Measurements from ENCODE around the gene TBC1D1. TPM values are rescaled to one million over a fixed set of nuclear protein-coding genes. Genes with fewer than 3 reads are reported as not detected.

TBC1D1 gene
- total RNA-seq, 1 experiment from 2014 or later, result 89.0 TPM

GRCh38 chr4:38075370-38076152 is 184.7 kb downstream of the TBC1D1 start:
- H4K20me1 ChIP-seq (ENCODE audit: low read length), result no peaks in the 10 kb centered on the region
- H3K27me3 ChIP-seq (ENCODE audit: low read length), result no peaks in the 10 kb centered on the region
- H3F3A ChIP-seq (ENCODE audit: low read length, unreplicated experiment), result no peaks in the 10 kb centered on the region
- H3K9me2 ChIP-seq (replicated peaks; ENCODE audit: low read length), result no peaks in the 10 kb centered on the region
- H3K4me2 ChIP-seq (ENCODE audit: low read length), result no peak overlapping the region
- BruUV-seq (replicated peaks), result no TSS peak
- no peak overlapping the region for H2AFZ ChIP-seq (ENCODE audit: low read length)
- TF ChIP-seq EZH2phosphoT487 (IDR thresholded peaks at IDR 0.05; ENCODE audit: borderline replicate concordance, low read length) (no peak), EZH2 (IDR thresholded peaks at IDR 0.05; ENCODE audit: low read length, unreplicated experiment) (no peak), CTCF (conservative IDR thresholded peaks at IDR 0.05; ENCODE audit: low read depth, low read length) (no peak)
- ATAC-seq (no peak), DNase-seq (no peak)
- no peak overlapping the region for H3K27ac ChIP-seq (ENCODE audit: low read length)
- no peak overlapping the region for H3K9ac ChIP-seq (ENCODE audit: low read length)
- no peak overlapping the region for H3K4me3 ChIP-seq (ENCODE audit: low read length)
- H3K9me3 ChIP-seq (ENCODE audit: low read length), result no peaks in the 10 kb centered on the region
- CTCF ChIA-PET, result no interaction called here
- POLR2A ChIA-PET (ENCODE audit: unreplicated experiment), result no interaction called here
- H3K79me2 ChIP-seq (ENCODE audit: low read length), result no peaks in the 10 kb centered on the region
- intact Hi-C loops (cut with micrococcal nuclease), result loop anchor here (5.0 kb wide), 1 partner anchor 87 kb away; no protein-coding TSS in a partner anchor
- no peaks in the 10 kb centered on the region for H3K36me3 ChIP-seq (ENCODE audit: low read depth, low read length)
- H3K4me1 ChIP-seq (ENCODE audit: insufficient read depth, low read length), result peaks cover 13% of the 10 kb centered on the region

GRCh38 chr4:38076153-38076669 is 185.3 kb downstream of the TBC1D1 start:
- POLR2A ChIA-PET (ENCODE audit: unreplicated experiment), result no interaction called here
- peaks cover 13% of the 10 kb centered on the region for H3K4me1 ChIP-seq (ENCODE audit: insufficient read depth, low read length)

More at GRCh38 chr4:38076153-38076669, 185.3 kb downstream of the TBC1D1 start:
- H3K9ac ChIP-seq (ENCODE audit: low read length), result no peak overlapping the region
- H3K9me2 ChIP-seq (replicated peaks; ENCODE audit: low read length), result no peaks in the 10 kb centered on the region
- no peaks in the 10 kb centered on the region for H3K27me3 ChIP-seq (ENCODE audit: low read length)
- no peaks in the 10 kb centered on the region for H3F3A ChIP-seq (ENCODE audit: low read length, unreplicated experiment)
- ATAC-seq (no peak), DNase-seq (no peak)
- intact Hi-C loops (cut with micrococcal nuclease), result loop anchor here (5.0 kb wide), 1 partner anchor 86 kb away; no protein-coding TSS in a partner anchor
- CTCF ChIA-PET, result no interaction called here
- no peaks in the 10 kb centered on the region for H3K9me3 ChIP-seq (ENCODE audit: low read length)
- no peaks in the 10 kb centered on the region for H3K79me2 ChIP-seq (ENCODE audit: low read length)
- H2AFZ ChIP-seq (ENCODE audit: low read length), result no peak overlapping the region
- TF ChIP-seq EZH2phosphoT487 (IDR thresholded peaks at IDR 0.05; ENCODE audit: borderline replicate concordance, low read length), result no peak
- no peak for TF ChIP-seq CTCF (conservative IDR thresholded peaks at IDR 0.05; ENCODE audit: low read depth, low read length)
- TF ChIP-seq EZH2 (IDR thresholded peaks at IDR 0.05; ENCODE audit: low read length, unreplicated experiment), result no peak
- no peak overlapping the region for H3K4me2 ChIP-seq (ENCODE audit: low read length)
- H4K20me1 ChIP-seq (ENCODE audit: low read length), result no peaks in the 10 kb centered on the region
- no TSS peak for BruUV-seq (replicated peaks)
- H3K27ac ChIP-seq (ENCODE audit: low read length), result no peak overlapping the region
- H3K4me3 ChIP-seq (ENCODE audit: low read length), result no peak overlapping the region
- no peaks in the 10 kb centered on the region for H3K36me3 ChIP-seq (ENCODE audit: low read depth, low read length)

All from PC-3 (cell line).